Measurements from ENCODE around the gene CCDC83. TPM values are rescaled to one million over a fixed set of nuclear protein-coding genes. Genes with fewer than 3 reads are reported as not detected.

CCDC83 gene
- total RNA-seq, 1 experiment from 2014 or later: not detected

- Histone ChIP-seq H3F3A (ENCODE audit: insufficient read depth, low read depth) (peaks cover 7% of the 10 kb centered on the region), H3K27ac (peak overlapping the region; percentile 3; the same call in 1 of the 2 replicates), H3K4me2 (peak overlapping the region; percentile 10), H3K9me2 (ENCODE audit: insufficient read depth) (no peaks in the 10 kb centered on the region), H3K4me3 (no peak overlapping the region), H3K36me3 (ENCODE audit: low read depth) (no peaks in the 10 kb centered on the region), H2AFZ (0 out of 2 replicates have a peak overlapping the region, but pooled peaks have one; percentile 26), H3K4me1 (replicated peaks; ENCODE audit: insufficient read depth) (peaks cover 25% of the 10 kb centered on the region), H4K20me1 (ENCODE audit: insufficient read depth) (no peaks in the 10 kb centered on the region), H3K27me3 (ENCODE audit: insufficient read depth, low read depth) (no peaks in the 10 kb centered on the region), H3K79me2 (ENCODE audit: low read depth) (no peaks in the 10 kb centered on the region), H3K9me3 (ENCODE audit: insufficient read depth, low read depth) (no peaks in the 10 kb centered on the region)
- POLR2A ChIA-PET (ENCODE audit: unreplicated experiment): no interaction called here
- BruUV-seq (replicated peaks): no TSS peak
- intact Hi-C loops (cut with micrococcal nuclease; ENCODE audit: unreplicated experiment): loop anchor here (10.0 kb wide), 1 partner anchor 127 kb away; no protein-coding TSS in a partner anchor
- no peak for TF ChIP-seq CTCF (conservative IDR thresholded peaks at IDR 0.05)
- no peak for TF ChIP-seq EZH2 (IDR thresholded peaks at IDR 0.05; ENCODE audit: low read depth)
- DNase-seq: peak in 1 of 2 experiments; percentile 77
- CTCF ChIA-PET: interaction anchor here (0.6 kb wide), 1 partner anchor 99 kb away, joined by 3 read pairs; no protein-coding TSS in a partner anchor
Measured at GRCh38 chr11:85821636-85822035, 33.5 kb upstream of the CCDC83 start.

DNA sequence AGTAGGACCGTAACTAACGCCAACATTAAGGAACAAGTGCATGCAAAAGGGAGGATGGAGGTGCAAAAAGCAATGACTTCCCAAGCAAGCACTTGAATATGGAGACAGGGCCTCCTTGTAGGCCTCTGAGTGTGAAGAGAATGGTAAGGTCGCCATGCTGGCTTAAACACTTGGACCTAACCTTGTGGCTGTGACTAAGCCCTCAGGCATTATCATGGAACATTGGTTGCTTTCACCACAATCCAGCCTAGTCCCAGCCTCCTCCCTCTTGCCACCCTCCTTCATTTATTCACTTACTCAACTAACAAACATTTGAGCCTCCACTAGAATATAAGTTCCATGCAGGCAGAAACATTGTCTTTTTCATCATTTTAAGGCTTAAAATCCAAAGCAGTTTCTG is 32.4 kb upstream of the CCDC83 start:
- intact Hi-C loops (cut with micrococcal nuclease; ENCODE audit: unreplicated experiment): loop anchor here (10.0 kb wide), 1 partner anchor 128 kb away; no protein-coding TSS in a partner anchor
- no peak overlapping the region for H2AFZ ChIP-seq

GRCh38 chr11:85823816-85824215 is 31.4 kb upstream of the CCDC83 start:
- POLR2A ChIA-PET (ENCODE audit: unreplicated experiment): no interaction called here
- DNase-seq: no peak
- no TSS peak for BruUV-seq (replicated peaks)
- H3K4me2 ChIP-seq: no peak overlapping the region
- H2AFZ ChIP-seq: no peak overlapping the region
- no peaks in the 10 kb centered on the region for H3K9me2 ChIP-seq (ENCODE audit: insufficient read depth)
- H4K20me1 ChIP-seq (ENCODE audit: insufficient read depth): no peaks in the 10 kb centered on the region
- H3K9me3 ChIP-seq (ENCODE audit: insufficient read depth, low read depth): no peaks in the 10 kb centered on the region
- no peak overlapping the region for H3K4me3 ChIP-seq
- peaks cover 29% of the 10 kb centered on the region for H3F3A ChIP-seq (ENCODE audit: insufficient read depth, low read depth)
- no peak overlapping the region for H3K27ac ChIP-seq
- no peaks in the 10 kb centered on the region for H3K36me3 ChIP-seq (ENCODE audit: low read depth)
- CTCF ChIA-PET: no interaction called here
- intact Hi-C loops (cut with micrococcal nuclease; ENCODE audit: unreplicated experiment): loop anchor here (10.0 kb wide), 1 partner anchor 129 kb away; no protein-coding TSS in a partner anchor
- no peaks in the 10 kb centered on the region for H3K79me2 ChIP-seq (ENCODE audit: low read depth)
- TF ChIP-seq EZH2 (IDR thresholded peaks at IDR 0.05; ENCODE audit: low read depth) (no peak), CTCF (conservative IDR thresholded peaks at IDR 0.05) (no peak)
- H3K27me3 ChIP-seq (ENCODE audit: insufficient read depth, low read depth): no peaks in the 10 kb centered on the region
- peaks cover 47% of the 10 kb centered on the region for H3K4me1 ChIP-seq (replicated peaks; ENCODE audit: insufficient read depth)

More for the DNA sequence above, 32.4 kb upstream of the CCDC83 start:
- Histone ChIP-seq H4K20me1 (ENCODE audit: insufficient read depth) (no peaks in the 10 kb centered on the region), H3F3A (ENCODE audit: insufficient read depth, low read depth) (peaks cover 19% of the 10 kb centered on the region), H3K79me2 (ENCODE audit: low read depth) (no peaks in the 10 kb centered on the region), H3K4me3 (no peak overlapping the region), H3K4me1 (replicated peaks; ENCODE audit: insufficient read depth) (peaks cover 37% of the 10 kb centered on the region), H3K9me3 (ENCODE audit: insufficient read depth, low read depth) (no peaks in the 10 kb centered on the region), H3K4me2 (no peak overlapping the region), H3K9me2 (ENCODE audit: insufficient read depth) (no peaks in the 10 kb centered on the region), H3K27me3 (ENCODE audit: insufficient read depth, low read depth) (no peaks in the 10 kb centered on the region), H3K27ac (no peak overlapping the region), H3K36me3 (ENCODE audit: low read depth) (no peaks in the 10 kb centered on the region)
- no peak for TF ChIP-seq EZH2 (IDR thresholded peaks at IDR 0.05; ENCODE audit: low read depth)
- no peak for TF ChIP-seq CTCF (conservative IDR thresholded peaks at IDR 0.05)
- BruUV-seq (replicated peaks): no TSS peak
- ChIA-PET CTCF (no interaction called here), POLR2A (ENCODE audit: unreplicated experiment) (no interaction called here)
- DNase-seq: peak in 1 of 2 experiments; percentile 36

Measured in PC-9 (cell line).